SK-N-SH (cell line): ENCODE data around the gene SYNPR.

ENCODE experiments used
- CHD2 ChIP-seq: fragments of 150-350 bp; IDR thresholded peaks from 2 replicates; pipeline ENCODE4 v1.6.1; 2018; ENCODE audit warnings: low read length; ENCODE audit not compliant: partially characterized antibody
- EP300 ChIP-seq, 2 experiments: IDR thresholded peaks; 2 replicates each; pipeline versions ENCODE4 v1.4.0 to v1.6.1; 2012; ENCODE audit warnings: borderline replicate concordance in 1 of 2, low read depth in 1 of 2, low read length in 1 of 2
- EZH2phosphoT487 ChIP-seq: fragments of 200-600 bp; sonication (generic); IDR thresholded peaks from 2 replicates; pipeline ENCODE4 v1.6.1; 2017; ENCODE audit warnings: low read depth, mixed run types, mild to moderate bottlenecking, antibody characterized with exemption, moderate library complexity, borderline replicate concordance
- FOSL2 ChIP-seq: IDR thresholded peaks from 2 replicates; pipeline ENCODE4 v1.4.0; 2012; ENCODE audit warnings: low read depth, mild to moderate bottlenecking, moderate library complexity, borderline replicate concordance
- GABPA ChIP-seq: IDR thresholded peaks from 2 replicates; pipeline ENCODE4 v1.4.0; 2012; ENCODE audit warnings: low read depth, mild to moderate bottlenecking
- MEF2A ChIP-seq: IDR thresholded peaks from 2 replicates; pipeline ENCODE4 v1.4.0; 2012; ENCODE audit warnings: low read depth, borderline replicate concordance
- MXI1 ChIP-seq: IDR thresholded peaks from 2 replicates; pipeline ENCODE4 v1.6.1; 2012; ENCODE audit warnings: mild to moderate bottlenecking, low read depth, low read length, improper control_type of control experiment
- NRF1 ChIP-seq: IDR thresholded peaks from 2 replicates; pipeline ENCODE4 v1.6.1; 2012; ENCODE audit warnings: low read depth, mild to moderate bottlenecking, low read length
- RAD21 ChIP-seq: IDR thresholded peaks from 2 replicates; pipeline ENCODE4 v1.6.1; 2012; ENCODE audit warnings: mild to moderate bottlenecking, low read length
- SIN3A ChIP-seq: IDR thresholded peaks from 2 replicates; pipeline ENCODE4 v1.6.1; 2012; ENCODE audit warnings: low read depth, mild to moderate bottlenecking, low read length, moderate library complexity, borderline replicate concordance
- TCF12 ChIP-seq: IDR thresholded peaks from 2 replicates; pipeline ENCODE4 v1.4.0; 2012
- TEAD4 ChIP-seq: IDR thresholded peaks from 2 replicates; pipeline ENCODE4 v1.4.0; 2012; ENCODE audit warnings: mild to moderate bottlenecking, borderline replicate concordance; ENCODE audit not compliant: insufficient read depth
- TF ChIP-seq, protein P1 (sequence below): fragments of 200-600 bp; sonication (generic); IDR thresholded peaks from 2 replicates; pipeline ENCODE4 v1.6.1; 2017; ENCODE audit warnings: antibody characterized with exemption, mild to moderate bottlenecking, moderate library complexity
- TF ChIP-seq, protein P2 (sequence below): IDR thresholded peaks from 2 replicates; pipeline ENCODE4 v1.4.0; 2012; ENCODE audit warnings: low read depth

- TF ChIP-seq, protein P1, sequence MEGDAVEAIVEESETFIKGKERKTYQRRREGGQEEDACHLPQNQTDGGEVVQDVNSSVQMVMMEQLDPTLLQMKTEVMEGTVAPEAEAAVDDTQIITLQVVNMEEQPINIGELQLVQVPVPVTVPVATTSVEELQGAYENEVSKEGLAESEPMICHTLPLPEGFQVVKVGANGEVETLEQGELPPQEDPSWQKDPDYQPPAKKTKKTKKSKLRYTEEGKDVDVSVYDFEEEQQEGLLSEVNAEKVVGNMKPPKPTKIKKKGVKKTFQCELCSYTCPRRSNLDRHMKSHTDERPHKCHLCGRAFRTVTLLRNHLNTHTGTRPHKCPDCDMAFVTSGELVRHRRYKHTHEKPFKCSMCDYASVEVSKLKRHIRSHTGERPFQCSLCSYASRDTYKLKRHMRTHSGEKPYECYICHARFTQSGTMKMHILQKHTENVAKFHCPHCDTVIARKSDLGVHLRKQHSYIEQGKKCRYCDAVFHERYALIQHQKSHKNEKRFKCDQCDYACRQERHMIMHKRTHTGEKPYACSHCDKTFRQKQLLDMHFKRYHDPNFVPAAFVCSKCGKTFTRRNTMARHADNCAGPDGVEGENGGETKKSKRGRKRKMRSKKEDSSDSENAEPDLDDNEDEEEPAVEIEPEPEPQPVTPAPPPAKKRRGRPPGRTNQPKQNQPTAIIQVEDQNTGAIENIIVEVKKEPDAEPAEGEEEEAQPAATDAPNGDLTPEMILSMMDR = no peak
- TF ChIP-seq TEAD4 (no peak), NRF1 (no peak), FOSL2 (no peak), MXI1 (no peak), SIN3A (no peak), TCF12 (no peak), GABPA (no peak), MEF2A (no peak), RAD21 (no peak), CHD2 (no peak), EP300 (IDR thresholded peaks at IDR 0.05; ENCODE audit: borderline replicate concordance in 1 of 2, low read depth in 1 of 2, low read length in 1 of 2) (no peak), EZH2phosphoT487 (no peak)
- TF ChIP-seq, protein P2, sequence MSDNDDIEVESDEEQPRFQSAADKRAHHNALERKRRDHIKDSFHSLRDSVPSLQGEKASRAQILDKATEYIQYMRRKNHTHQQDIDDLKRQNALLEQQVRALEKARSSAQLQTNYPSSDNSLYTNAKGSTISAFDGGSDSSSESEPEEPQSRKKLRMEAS = no peak
Measured at GRCh38 chr3:63430875-63431274, 152.8 kb downstream of the SYNPR start.
